RWPE1 (cell line): ENCODE measurements around the gene RHBDF2.

Source experiments
- CTCF ChIA-PET: fragments of 350-600 bp; sonication (Branson Sonifier 250); formaldehyde crosslinking; extraction: SDS; loops from one replicate; lab custom pipeline; 2021; lab: Yijun Ruan, JAX
- POLR2A ChIA-PET: fragments of 400-600 bp; formaldehyde crosslinking; extraction: SDS; loops from one replicate; lab custom pipeline; 2020; ENCODE audit warnings: antibody characterized with exemption; ENCODE audit not compliant: low non-redundant PET; lab: Yijun Ruan, JAX
- DNase-seq: peaks from one replicate; pipeline ENCODE4 v3.0.0; 2012; ENCODE audit warnings: low spot score
- H3K27ac ChIP-seq: fragments of 450-650 bp; 2 replicates; pipeline ENCODE4 v1.5.1; 2017
- CTCF ChIP-seq: fragments of 450-650 bp; conservative IDR thresholded peaks from 2 replicates; pipeline ENCODE4 v1.5.1; 2017; ENCODE audit warnings: low read depth, mild to moderate bottlenecking

RHBDF2 gene

GRCh38 chr17:76530811-76531485 lies 29.7 kb upstream of the RHBDF2 start:
- H3K27ac ChIP-seq = peak overlapping the region; percentile 99
- no peak for TF ChIP-seq CTCF
- ChIA-PET CTCF (interaction anchor here (0.6 to 1.5 kb wide), 3 partner anchors 9 to 16 kb away, joined by 3 to 6 read pairs (median 3); partner anchors contain the start of gene PRCD), POLR2A (no interaction called here)
- no peak for DNase-seq

- CTCF ChIA-PET = interaction anchor here (0.8 to 1.5 kb wide), 3 partner anchors 10 to 56 kb away, joined by 3 to 6 read pairs (median 3); partner anchors contain the start of gene PRCD
- no peak for DNase-seq
- peak overlapping the region; percentile 99 for H3K27ac ChIP-seq
- no peak for TF ChIP-seq CTCF
- POLR2A ChIA-PET = interaction anchor here (0.6 kb wide), 1 partner anchor 16 kb away, joined by 3 read pairs; no protein-coding TSS in a partner anchor
Observed at GRCh38 chr17:76530095-76530723, 29.0 kb upstream of the RHBDF2 start.

- POLR2A ChIA-PET = interaction anchor here (0.6 to 1.0 kb wide), 3 partner anchors 10 to 18 kb away, joined by 3 to 4 read pairs (median 3); partner anchors contain the start of gene PRCD
- peak overlapping the region; percentile 99 for H3K27ac ChIP-seq
- peak; percentile 49 for DNase-seq
- no peak for TF ChIP-seq CTCF
- CTCF ChIA-PET = interaction anchor here (0.8 to 1.5 kb wide), 3 partner anchors 17 to 57 kb away, joined by 3 to 7 read pairs (median 3); partner anchors contain the start of gene ST6GALNAC2
Observed at GRCh38 chr17:76529224-76530094, 28.2 kb upstream of the RHBDF2 start.

- no peak for DNase-seq
Observed at GRCh38 chr17:76528528-76529223, 27.5 kb upstream of the RHBDF2 start.

GRCh38 chr17:76528156-76528527 lies 26.9 kb upstream of the RHBDF2 start:
- CTCF ChIA-PET = interaction anchor here (0.7 to 1.6 kb wide), 4 partner anchors 16 to 96 kb away, joined by 3 to 12 read pairs (median 6); partner anchors contain the start of gene ST6GALNAC2
- POLR2A ChIA-PET = no interaction called here
- no peak for DNase-seq

More at GRCh38 chr17:76528528-76529223, 27.5 kb upstream of the RHBDF2 start:
- ChIA-PET POLR2A (interaction anchor here (0.7 to 1.0 kb wide), 2 partner anchors 11 to 18 kb away, joined by 3 to 4 read pairs; partner anchors contain the start of gene PRCD), CTCF (interaction anchor here (0.7 to 1.6 kb wide), 4 partner anchors 15 to 96 kb away, joined by 3 to 12 read pairs (median 6); partner anchors contain the start of gene ST6GALNAC2)
- peak overlapping the region; percentile 99 for H3K27ac ChIP-seq
- no peak; the same call in 1 of the 2 replicates for TF ChIP-seq CTCF

More at GRCh38 chr17:76528156-76528527, 26.9 kb upstream of the RHBDF2 start:
- H3K27ac ChIP-seq = peak overlapping the region; percentile 99
- no peak for TF ChIP-seq CTCF
